Gastrocnemius medialis (tissue), 4 donors: ENCODE results near the gene USH2A.

ENCODE experiments used
- CTCF ChIP-seq, 5 experiments: fragments of 450-650 bp in 3 of 5; fragments of 200-600 bp in 2 of 5; sonication (generic) in 2 of 5; IDR thresholded peaks in 4 of 5; conservative IDR thresholded peaks in 1 of 5; 1 replicate in 4 of 5; 2 replicates in 1 of 5; pipeline ENCODE4 v1.5.1; 2016 to 2019; ENCODE audit warnings: antibody characterized with exemption in 5 of 5, mild to moderate bottlenecking in 3 of 5, moderate library complexity in 3 of 5
- POLR2A ChIP-seq, 2 donors: fragments of 450-650 bp; IDR thresholded peaks; one replicate each; pipeline ENCODE4 v1.6.1; 2017; ENCODE audit warnings: antibody characterized with exemption in 2 of 2, mild to moderate bottlenecking in 2 of 2, moderate library complexity in 2 of 2

- TF ChIP-seq CTCF (IDR thresholded peaks at IDR 0.05 in 4 of 5, conservative IDR thresholded peaks at IDR 0.05 in 1 of 5) (no peak), POLR2A (IDR thresholded peaks at IDR 0.05) (no peak)
Measured at GRCh38 chr1:215597961-215598360, 825.3 kb downstream of the USH2A start.
